Measurements from ENCODE around the gene ZAP70.

Gene ZAP70

DNA sequence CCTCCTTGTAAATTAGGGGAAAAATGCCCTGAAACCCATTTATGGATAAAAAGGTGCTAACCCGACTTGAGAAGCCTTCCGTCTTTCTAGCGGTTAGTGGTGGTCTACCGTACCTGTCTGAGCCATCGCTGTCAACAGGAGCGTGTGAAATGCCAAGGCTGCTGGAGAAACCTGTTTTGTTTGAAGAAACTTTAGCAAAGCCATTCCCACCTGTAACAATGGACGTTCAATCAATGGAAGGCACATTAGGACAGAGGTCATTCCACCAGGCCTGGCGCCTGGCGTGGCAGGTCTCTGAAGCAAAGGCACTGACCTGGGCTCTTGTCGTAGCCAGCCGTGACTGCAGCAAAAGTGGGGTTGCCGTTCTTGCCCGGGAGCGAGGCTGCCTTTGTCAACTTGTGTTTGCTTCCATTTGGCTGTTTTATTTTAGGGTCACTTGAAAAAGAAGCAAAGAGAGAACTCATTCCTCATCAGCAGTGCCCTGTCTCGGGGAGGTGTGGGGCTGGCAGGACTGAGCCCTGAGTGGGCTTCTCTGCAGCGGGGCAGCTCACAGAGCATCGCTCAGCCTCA, 47.2 kb downstream of the ZAP70 start:
- no peak overlapping the region for H3K27ac ChIP-seq
- TF ChIP-seq, protein P1, sequence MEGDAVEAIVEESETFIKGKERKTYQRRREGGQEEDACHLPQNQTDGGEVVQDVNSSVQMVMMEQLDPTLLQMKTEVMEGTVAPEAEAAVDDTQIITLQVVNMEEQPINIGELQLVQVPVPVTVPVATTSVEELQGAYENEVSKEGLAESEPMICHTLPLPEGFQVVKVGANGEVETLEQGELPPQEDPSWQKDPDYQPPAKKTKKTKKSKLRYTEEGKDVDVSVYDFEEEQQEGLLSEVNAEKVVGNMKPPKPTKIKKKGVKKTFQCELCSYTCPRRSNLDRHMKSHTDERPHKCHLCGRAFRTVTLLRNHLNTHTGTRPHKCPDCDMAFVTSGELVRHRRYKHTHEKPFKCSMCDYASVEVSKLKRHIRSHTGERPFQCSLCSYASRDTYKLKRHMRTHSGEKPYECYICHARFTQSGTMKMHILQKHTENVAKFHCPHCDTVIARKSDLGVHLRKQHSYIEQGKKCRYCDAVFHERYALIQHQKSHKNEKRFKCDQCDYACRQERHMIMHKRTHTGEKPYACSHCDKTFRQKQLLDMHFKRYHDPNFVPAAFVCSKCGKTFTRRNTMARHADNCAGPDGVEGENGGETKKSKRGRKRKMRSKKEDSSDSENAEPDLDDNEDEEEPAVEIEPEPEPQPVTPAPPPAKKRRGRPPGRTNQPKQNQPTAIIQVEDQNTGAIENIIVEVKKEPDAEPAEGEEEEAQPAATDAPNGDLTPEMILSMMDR (conservative IDR thresholded peaks at IDR 0.05), result no peak

DNA sequence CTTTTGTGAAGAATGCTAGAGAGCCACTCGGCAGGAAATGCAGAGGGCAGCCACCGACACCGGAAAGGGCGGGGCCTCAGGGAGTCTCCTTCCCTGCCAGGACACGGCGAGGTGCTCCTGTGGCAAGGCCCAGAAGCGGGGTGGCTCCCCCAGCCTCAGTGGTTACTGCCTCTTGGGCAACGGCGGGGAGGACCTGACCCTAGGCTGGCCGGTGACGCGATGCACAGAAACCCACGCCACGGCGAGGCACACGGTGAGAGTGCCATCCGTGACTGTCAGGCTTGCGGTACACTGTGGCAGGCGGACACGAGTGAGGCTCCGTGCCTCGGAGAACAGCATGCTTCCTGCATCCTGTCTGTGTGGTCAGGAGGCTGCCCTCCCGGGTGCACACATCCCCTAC, 47.8 kb downstream of the ZAP70 start:
- TF ChIP-seq, protein P1 (conservative IDR thresholded peaks at IDR 0.05), result no peak
- H3K27ac ChIP-seq, result no peak overlapping the region

- TF ChIP-seq, protein P1 (conservative IDR thresholded peaks at IDR 0.05), result no peak
- no peak overlapping the region for H3K27ac ChIP-seq
Observed at GRCh38 chr2:97763176-97763845, 49.9 kb downstream of the ZAP70 start.

DNA sequence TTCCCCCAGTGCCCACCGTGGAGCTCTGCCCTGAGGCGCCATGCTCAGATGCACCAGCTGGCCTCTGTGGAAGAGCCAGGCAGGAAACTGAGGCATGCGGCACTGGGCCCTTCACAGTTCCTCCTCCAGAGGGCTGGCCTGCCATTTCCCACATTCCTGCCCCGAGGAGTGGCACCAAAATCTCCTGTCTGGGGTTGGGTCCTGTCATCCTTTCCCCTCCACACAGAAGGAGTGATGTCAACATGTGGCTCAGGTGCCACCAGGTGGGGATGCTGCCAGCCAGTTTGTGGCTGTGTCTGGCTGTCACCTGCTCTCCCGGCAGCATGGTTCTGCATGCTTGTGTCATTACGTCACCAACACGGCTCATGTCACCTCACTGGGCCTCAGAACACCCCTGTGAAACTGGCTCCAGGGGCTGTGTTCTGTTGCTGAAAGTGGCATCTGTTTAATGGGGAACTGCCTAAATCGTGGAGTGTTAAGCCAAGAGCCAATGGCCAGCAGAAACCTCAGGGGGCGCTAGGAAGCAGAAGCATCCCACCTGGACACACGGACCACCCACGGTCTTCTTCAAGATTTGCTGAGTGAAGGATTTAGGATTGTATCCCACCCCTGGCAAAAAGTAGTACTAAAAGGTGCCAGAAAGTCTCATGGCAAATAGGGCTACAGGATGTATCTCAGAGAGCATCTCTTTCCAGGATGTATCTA, 51.3 kb downstream of the ZAP70 start:
- TF ChIP-seq, protein P1 (conservative IDR thresholded peaks at IDR 0.05), result no peak
- no peak overlapping the region for H3K27ac ChIP-seq

GRCh38 chr2:97765933-97766332, 52.6 kb downstream of the ZAP70 start:
- TF ChIP-seq, protein P1 (conservative IDR thresholded peaks at IDR 0.05), result no peak

DNA sequence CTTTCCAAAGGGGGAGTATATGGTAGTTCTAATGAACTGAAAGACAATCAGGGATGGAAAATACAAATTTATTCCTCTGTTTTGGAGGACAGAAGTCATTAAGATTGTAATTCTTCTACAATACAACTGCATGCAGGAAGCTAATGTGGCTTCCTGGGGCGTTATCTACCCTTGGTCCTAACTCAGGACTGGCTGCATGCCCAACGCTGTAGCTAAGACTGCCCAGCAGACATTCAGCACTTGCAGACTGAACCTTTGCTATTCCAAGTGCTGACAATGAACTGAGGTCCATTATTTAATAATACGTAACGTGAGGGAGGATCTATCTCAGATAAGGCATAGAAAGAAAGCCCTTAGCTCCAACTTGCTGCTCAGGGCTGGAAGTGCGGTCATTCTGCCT, 53.2 kb downstream of the ZAP70 start:
- H3K27ac ChIP-seq, result no peak overlapping the region
- TF ChIP-seq, protein P1 (conservative IDR thresholded peaks at IDR 0.05), result no peak

More at GRCh38 chr2:97765933-97766332, 52.6 kb downstream of the ZAP70 start:
- H3K27ac ChIP-seq, result no peak overlapping the region

GRCh38 chr2:97769308-97769707, 55.9 kb downstream of the ZAP70 start:
- TF ChIP-seq, protein P1 (conservative IDR thresholded peaks at IDR 0.05), result no peak
- no peak overlapping the region for H3K27ac ChIP-seq

All from VCaP (cell line).